NCI-H345 treated with DMSO at 0.1 percent for 48 hours (cell line): ENCODE measurements around the gene SCFD2.

Experiments used
- DNase-seq: peaks from one replicate; lab custom pipeline; 2025; ENCODE audit not compliant: unreplicated experiment; lab: John Stamatoyannopoulos, UW

The SCFD2 gene

GRCh38 chr4:52894443-52894842, 471.4 kb downstream of the SCFD2 start:
- no peak for DNase-seq

- no peak for DNase-seq
Measured at GRCh38 chr4:52892880-52893279, 473.0 kb downstream of the SCFD2 start.

- DNase-seq: no peak
Measured at GRCh38 chr4:52891743-52892142, 474.1 kb downstream of the SCFD2 start.

- no peak for DNase-seq
Measured at GRCh38 chr4:52890521-52890791, 475.4 kb downstream of the SCFD2 start.

GRCh38 chr4:52889778-52890520, 475.9 kb downstream of the SCFD2 start:
- no peak for DNase-seq

- no peak for DNase-seq
Measured at GRCh38 chr4:52889354-52889753, 476.5 kb downstream of the SCFD2 start.

- no peak for DNase-seq
Measured at GRCh38 chr4:52884994-52885393, 480.9 kb downstream of the SCFD2 start.

- DNase-seq: no peak
Measured at GRCh38 chr4:52883707-52884669, 481.9 kb downstream of the SCFD2 start.

- DNase-seq: no peak
Measured at GRCh38 chr4:52883183-52883621, 482.7 kb downstream of the SCFD2 start.

GRCh38 chr4:52880994-52881393, 484.9 kb downstream of the SCFD2 start:
- no peak for DNase-seq

- no peak for DNase-seq
Measured at GRCh38 chr4:52879471-52879870, 486.4 kb downstream of the SCFD2 start.

- DNase-seq: no peak
Measured at GRCh38 chr4:52877694-52878093, 488.2 kb downstream of the SCFD2 start.

GRCh38 chr4:52877036-52877435, 488.8 kb downstream of the SCFD2 start:
- DNase-seq: no peak

- DNase-seq: no peak
Measured at GRCh38 chr4:52876069-52876468, 489.8 kb downstream of the SCFD2 start.

- DNase-seq: no peak
Measured at GRCh38 chr4:52874948-52875347, 490.9 kb downstream of the SCFD2 start.

GRCh38 chr4:52873861-52874343, 492.0 kb downstream of the SCFD2 start:
- DNase-seq: no peak

- no peak for DNase-seq
Measured at GRCh38 chr4:52873191-52873590, 492.7 kb downstream of the SCFD2 start.

- DNase-seq: no peak
Measured at GRCh38 chr4:52870225-52870624, 495.6 kb downstream of the SCFD2 start.

- no peak for DNase-seq
Measured at GRCh38 chr4:52869656-52870055, 496.2 kb downstream of the SCFD2 start.

GRCh38 chr4:52869196-52869595, 496.7 kb downstream of the SCFD2 start:
- no peak for DNase-seq

- no peak for DNase-seq
Measured at GRCh38 chr4:52868133-52868532, 497.7 kb downstream of the SCFD2 start.

- DNase-seq: no peak
Measured at GRCh38 chr4:52867163-52867562, 498.7 kb downstream of the SCFD2 start.
